ENCODE results near the gene SYT11. TPM values are rescaled to one million over a fixed set of nuclear protein-coding genes. Genes with fewer than 3 reads are reported as not detected.
"Not testable (repeated sequence)": the region's sequence is repeated elsewhere in the genome, so short reads cannot be mapped to it uniquely, and the experiment has no call there.

The SYT11 gene
- total RNA-seq, 4 donors from 2014 or later, result 3.3 to 9.1 (median 3.6) TPM

GRCh38 chr1:155918660-155919059, 59.3 kb downstream of the SYT11 start:
- intact Hi-C loops (cut with DNase I), result no loop called here

DNA sequence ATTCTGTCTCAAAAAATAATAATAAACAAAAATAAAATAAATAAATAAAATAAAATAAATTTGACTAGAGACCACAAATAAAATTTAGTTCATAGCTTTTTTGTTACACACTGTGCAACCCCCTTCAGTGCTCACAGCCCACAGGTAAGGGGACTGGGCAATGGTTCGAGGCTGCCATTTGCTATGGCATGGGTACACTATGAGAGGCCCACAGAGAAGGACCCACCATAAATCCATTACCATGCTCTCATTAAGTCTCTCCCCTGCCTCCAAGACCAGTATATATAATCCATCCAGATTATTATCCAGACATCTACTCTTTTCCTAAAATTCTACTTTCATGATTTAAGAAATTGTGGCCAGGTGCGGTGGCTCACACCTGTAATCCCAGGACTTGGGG, 60.4 kb downstream of the SYT11 start:
- Histone ChIP-seq H3K4me1 (no peaks in the 10 kb centered on the region), H3K27ac (no peak overlapping the region), H3K9me3 (no peaks in the 10 kb centered on the region), H3K4me3 (replicated peaks in 1 of 3) (no peak overlapping the region), H3K36me3 (peaks cover 91 to 93% of the 10 kb centered on the region in 2 donors), H3K27me3 (no peaks in the 10 kb centered on the region)
- TF ChIP-seq CTCF (IDR thresholded peaks at IDR 0.05), result no peak
- TF ChIP-seq POLR2A (IDR thresholded peaks at IDR 0.05), result no peak
- DNase-seq, result no peak
- intact Hi-C loops (cut with DNase I), result no loop called here
- 100% methylated on average over 2 of the region's 2 CpGs for WGBS, 2 donors

More at GRCh38 chr1:155918660-155919059, 59.3 kb downstream of the SYT11 start:
- Histone ChIP-seq H3K4me1 (no peaks in the 10 kb centered on the region), H3K4me3 (replicated peaks in 1 of 3) (no peak overlapping the region), H3K27ac (no peak overlapping the region), H3K9me3 (no peaks in the 10 kb centered on the region), H3K27me3 (no peaks in the 10 kb centered on the region), H3K36me3 (peaks cover 91 to 93% of the 10 kb centered on the region in 2 donors)
- 79 to 86% methylated on average over 3 of the region's 3 CpGs for WGBS, 2 donors
- no peak for DNase-seq
- TF ChIP-seq POLR2A (IDR thresholded peaks at IDR 0.05) (no peak), CTCF (IDR thresholded peaks at IDR 0.05) (no peak)

GRCh38 chr1:155920717-155921116, 61.4 kb downstream of the SYT11 start:
- Histone ChIP-seq H3K9me3 (no peaks in the 10 kb centered on the region), H3K4me3 (replicated peaks in 1 of 3) (no peak overlapping the region), H3K27me3 (no peaks in the 10 kb centered on the region), H3K27ac (no peak overlapping the region), H3K36me3 (peaks cover 91 to 98% of the 10 kb centered on the region in 2 donors), H3K4me1 (no peaks in the 10 kb centered on the region)
- DNase-seq, result no peak
- intact Hi-C loops (cut with DNase I), result no loop called here
- TF ChIP-seq CTCF (IDR thresholded peaks at IDR 0.05) (no peak), POLR2A (IDR thresholded peaks at IDR 0.05) (no peak)
- 92 to 97% methylated on average over 3 of the region's 3 CpGs for WGBS, 2 donors

- H3K27me3 ChIP-seq, result no peaks in the 10 kb centered on the region
- H3K4me3 ChIP-seq (replicated peaks in 1 of 3), result no peak overlapping the region
- H3K4me1 ChIP-seq, result peaks cover 0 to 3% of the 10 kb centered on the region in 2 donors
- intact Hi-C loops (cut with DNase I), result no loop called here
- no peak overlapping the region for H3K27ac ChIP-seq
- H3K36me3 ChIP-seq, result peaks cover 79 to 85% of the 10 kb centered on the region in 2 donors
- WGBS, 2 donors, result 98 to 100% methylated on average over 2 of the region's 2 CpGs
- H3K9me3 ChIP-seq, result no peaks in the 10 kb centered on the region
- no peak for DNase-seq
- no peak for TF ChIP-seq CTCF (IDR thresholded peaks at IDR 0.05)
- TF ChIP-seq POLR2A (IDR thresholded peaks at IDR 0.05), result no peak
Measured at GRCh38 chr1:155925506-155925905, 66.1 kb downstream of the SYT11 start.

DNA sequence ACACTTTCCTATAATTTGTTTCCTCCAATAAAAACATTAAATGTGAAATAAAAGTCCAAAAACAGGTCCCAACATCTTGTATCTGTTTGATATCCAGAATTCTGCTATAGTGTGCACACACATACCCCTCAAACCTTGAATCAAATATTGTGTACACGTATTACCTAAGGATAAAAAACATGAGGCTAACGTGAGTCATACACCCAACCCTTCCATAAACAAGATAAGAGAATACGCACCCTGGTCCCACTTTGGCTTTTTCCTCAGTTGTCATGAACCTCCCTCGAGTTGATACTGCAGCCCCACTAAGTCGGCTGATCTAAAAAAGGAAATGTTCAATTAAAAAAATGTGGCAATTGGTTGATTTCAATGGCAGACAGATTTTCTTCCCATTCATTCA, 69.7 kb downstream of the SYT11 start:
- TF ChIP-seq POLR2A (IDR thresholded peaks at IDR 0.05), result no peak
- no peak for TF ChIP-seq CTCF (IDR thresholded peaks at IDR 0.05)

DNA sequence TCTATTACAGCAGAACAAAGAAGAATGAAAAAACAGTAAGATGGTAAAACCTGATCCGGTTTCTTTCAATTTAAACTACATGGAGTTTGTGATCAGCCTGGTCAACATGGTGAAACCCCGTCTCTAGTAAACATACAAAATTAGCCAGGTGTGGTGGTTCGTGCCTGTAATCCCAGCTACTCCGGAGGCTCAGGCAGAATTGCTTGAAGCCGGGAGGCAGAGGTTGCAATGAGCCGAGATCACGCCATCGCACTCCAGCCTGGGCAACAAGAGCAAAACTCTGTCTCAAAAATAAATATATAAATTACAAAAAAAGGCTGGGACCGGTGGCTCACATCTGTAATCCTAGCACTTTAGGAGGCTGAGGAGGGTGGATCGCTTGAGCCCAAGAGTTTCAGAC, 71.4 kb downstream of the SYT11 start:
- peaks cover 22 to 32% of the 10 kb centered on the region in 2 donors for H3K4me1 ChIP-seq
- not testable (repeated sequence) for H3K27ac ChIP-seq; DNase-seq; H3K9me3 ChIP-seq; H3K27me3 ChIP-seq; H3K4me3 ChIP-seq (replicated peaks in 1 of 3)
- intact Hi-C loops (cut with DNase I), result loop anchor here (10.0 kb wide), 1 partner anchor 124 kb away; the partner anchor contains the start of genes LAMTOR2 and UBQLN4
- WGBS, 2 donors, result 80 to 86% methylated on average over 10 of the region's 10 CpGs
- H3K36me3 ChIP-seq, result peaks cover 38 to 47% of the 10 kb centered on the region in 2 donors

More for the DNA sequence above, 69.7 kb downstream of the SYT11 start:
- no peak overlapping the region for H3K4me3 ChIP-seq (replicated peaks in 1 of 3)
- 81 to 85% methylated on average over 5 of the region's 5 CpGs for WGBS, 2 donors
- H3K4me1 ChIP-seq, result peaks cover 22 to 32% of the 10 kb centered on the region in 2 donors
- no peaks in the 10 kb centered on the region for H3K27me3 ChIP-seq
- H3K36me3 ChIP-seq, result peaks cover 55 to 63% of the 10 kb centered on the region in 2 donors
- H3K9me3 ChIP-seq, result no peaks in the 10 kb centered on the region
- no peak overlapping the region for H3K27ac ChIP-seq
- no peak for DNase-seq
- intact Hi-C loops (cut with DNase I), result no loop called here

Data from thyroid gland (tissue), 4 donors.